ENCODE results near the gene ENO1. TPM values are rescaled to one million over a fixed set of nuclear protein-coding genes. Genes with fewer than 3 reads are reported as not detected.

The ENO1 gene
- total and polyA plus RNA-seq, 2 of the 8 experiments (the other 6 are each of a cell fraction or from before 2014, with no cell fraction given) = 1,763 to 2,117 TPM

DNA sequence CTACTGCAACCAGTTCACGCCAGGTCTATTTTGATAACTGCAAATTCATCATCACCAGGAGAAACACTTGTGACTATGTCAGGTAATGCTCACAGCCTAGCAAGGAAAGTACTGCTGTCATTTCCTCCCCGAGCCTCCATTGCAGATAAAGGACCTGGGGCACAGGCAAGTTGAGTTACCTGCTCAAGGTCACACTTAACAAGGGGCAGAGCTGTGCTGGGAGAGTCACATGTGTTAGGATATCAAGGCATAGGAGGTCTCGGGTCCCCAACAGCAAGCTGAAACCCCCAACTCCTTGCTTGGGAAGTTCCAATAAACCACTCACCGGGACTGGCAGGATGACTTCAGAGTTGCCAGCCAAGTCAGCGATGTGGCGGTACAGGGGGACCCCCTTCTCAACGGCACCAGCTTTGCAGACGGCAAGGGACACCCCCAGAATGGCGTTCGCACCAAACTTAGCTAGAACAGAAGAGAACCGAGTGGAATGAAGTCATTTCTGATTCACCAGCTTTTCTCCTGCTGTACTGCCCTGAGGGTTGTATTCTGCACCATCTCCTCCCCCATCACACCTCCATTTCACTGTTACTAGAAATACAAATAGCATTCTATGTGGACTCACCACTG is 11.6 kb downstream of the ENO1 start:
- Histone ChIP-seq H4K20me1 (replicated peaks in 1 of 2; ENCODE audit: control insufficient read depth in 1 of 2, insufficient read depth in 2 of 2, low read length in 2 of 2) (peaks cover 39 to 48% of the 10 kb centered on the region in 2 experiments), H2BK20ac (ENCODE audit: low read length) (no peak overlapping the region), H3K36me3 (ENCODE audit: control insufficient read depth in 2 of 4, insufficient read depth in 4 of 4, low read length in 3 of 4) (peaks cover 75 to 100% (median 94%) of the 10 kb centered on the region in 4 experiments), H3K79me1 (ENCODE audit: low read depth, low read length) (peaks cover 8% of the 10 kb centered on the region), H3K9ac (replicated peaks in 1 of 4; ENCODE audit: extremely low read depth in 1 of 4, low read depth in 3 of 4, low read length in 3 of 4) (no peak overlapping the region), H3K18ac (ENCODE audit: extremely low read depth, low read length) (no peak overlapping the region), H3K9me3 (ENCODE audit: insufficient read depth in 2 of 2, low read depth in 1 of 2, low read length in 1 of 2) (no peaks in the 10 kb centered on the region), H3K27ac (ENCODE audit: low read depth, low read length) (no peak overlapping the region), H4K5ac (ENCODE audit: insufficient read length, low read depth, low read length) (no peak overlapping the region), H3K4ac (replicated peaks; ENCODE audit: insufficient read length, low read depth, low read length) (no peak overlapping the region), H2AK5ac (ENCODE audit: low read depth, low read length) (no peak overlapping the region), H4K91ac (replicated peaks; ENCODE audit: insufficient read length, low read length) (no peak overlapping the region), H4K8ac (ENCODE audit: extremely low read depth, insufficient read depth, low read length) (no peak overlapping the region), H2BK5ac (ENCODE audit: low read depth, low read length) (no peak overlapping the region), H2BK15ac (ENCODE audit: low read length) (no peak overlapping the region), H3K4me1 (replicated peaks in 1 of 4; ENCODE audit: control insufficient read depth in 3 of 4, insufficient read depth in 4 of 4, low read length in 3 of 4) (peaks cover 0 to 13% (median 4%) of the 10 kb centered on the region in 4 experiments; a peak in 5 of 7 replicates), H3K4me3 (ENCODE audit: extremely low read depth in 1 of 4, insufficient read depth in 2 of 4, low read depth in 3 of 4, low read length in 4 of 4) (no peak overlapping the region), H3K27me3 (replicated peaks in 1 of 4; ENCODE audit: control insufficient read depth in 3 of 4, extremely low read depth in 1 of 4, insufficient read depth in 3 of 4, low read length in 3 of 4) (no peaks in the 10 kb centered on the region), H3K23me2 (ENCODE audit: low read depth, low read length) (no peaks in the 10 kb centered on the region), H3K56ac (replicated peaks; ENCODE audit: insufficient read length, low read depth, low read length) (no peak overlapping the region), H2BK120ac (replicated peaks; ENCODE audit: low read depth, low read length) (no peak overlapping the region), H3K4me2 (ENCODE audit: insufficient read depth in 1 of 2, low read depth in 2 of 2, low read length in 2 of 2) (no peak overlapping the region), H3K79me2 (ENCODE audit: control insufficient read depth in 1 of 2, insufficient read depth in 2 of 2, low read length in 2 of 2) (peaks cover 4 to 31% of the 10 kb centered on the region in 2 experiments; a peak in 3 of 4 replicates), H2BK12ac (ENCODE audit: low read depth, low read length) (no peak overlapping the region), H2AFZ (ENCODE audit: low read length) (no peak overlapping the region), H3K14ac (ENCODE audit: insufficient read length) (no peak overlapping the region), H3K23ac (ENCODE audit: insufficient read length) (no peak overlapping the region)
- FAIRE-seq = no peak
- WGBS, 2 experiments (ENCODE audit: extremely low coverage in 1 of 2, insufficient coverage in 1 of 2, insufficient read length in 1 of 2, insufficient replicate concordance in 2 of 2, low coverage in 1 of 2, low lambda C conversion rate in 2 of 2, missing lambda C conversion rate in 1 of 2) = 94% methylated on average over 11 of the region's 11 CpGs; no CpG with 5 or more reads in 1 of the 2 experiments
- DNase-seq (ENCODE audit: low read depth in 1 of 2, low spot score in 2 of 2) = no peak
- ChIA-PET CTCF (ENCODE audit: partially characterized antibody) (interaction anchor here (1.3 to 5.7 kb wide), 6 partner anchors 9 to 77 kb away, joined by 3 to 59 read pairs (median 8); partner anchors contain the start of gene ENO1), POLR2A (ENCODE audit: partially characterized antibody) (interaction anchor here (0.6 to 39.6 kb wide), 9 partner anchors 3 to 202 kb away, joined by 3 to 880 read pairs (median 4); partner anchors contain the start of gene ENO1)
- peak; percentile 52; the same call in 1 of the 2 replicates for TF ChIP-seq POLR2AphosphoS5 (IDR thresholded peaks at IDR 0.05; ENCODE audit: low read depth, low read length)
- TF ChIP-seq, protein P1, sequence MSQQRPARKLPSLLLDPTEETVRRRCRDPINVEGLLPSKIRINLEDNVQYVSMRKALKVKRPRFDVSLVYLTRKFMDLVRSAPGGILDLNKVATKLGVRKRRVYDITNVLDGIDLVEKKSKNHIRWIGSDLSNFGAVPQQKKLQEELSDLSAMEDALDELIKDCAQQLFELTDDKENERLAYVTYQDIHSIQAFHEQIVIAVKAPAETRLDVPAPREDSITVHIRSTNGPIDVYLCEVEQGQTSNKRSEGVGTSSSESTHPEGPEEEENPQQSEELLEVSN (IDR thresholded peaks at IDR 0.05) = no peak
- TF ChIP-seq, protein P2, sequence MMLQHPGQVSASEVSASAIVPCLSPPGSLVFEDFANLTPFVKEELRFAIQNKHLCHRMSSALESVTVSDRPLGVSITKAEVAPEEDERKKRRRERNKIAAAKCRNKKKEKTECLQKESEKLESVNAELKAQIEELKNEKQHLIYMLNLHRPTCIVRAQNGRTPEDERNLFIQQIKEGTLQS (IDR thresholded peaks at IDR 0.05; ENCODE audit: insufficient read depth, low read depth, low read length) = no peak
- no peak for TF ChIP-seq RAD21 (IDR thresholded peaks at IDR 0.05 in 1 of 2, conservative IDR thresholded peaks at IDR 0.05 in 1 of 2; ENCODE audit: low read depth in 2 of 2, low read length in 2 of 2)
- TF ChIP-seq POLR2A (IDR thresholded peaks at IDR 0.05; ENCODE audit: control extremely low read depth in 1 of 2, low read depth in 2 of 2, low read length in 2 of 2) = peak in 1 of 2 experiments; percentile 53; a peak in 1 of 3 replicates
- TF ChIP-seq SP1 (IDR thresholded peaks at IDR 0.05; ENCODE audit: low read depth, low read length) = peak; percentile 35; the same call in 1 of the 2 replicates
- TF ChIP-seq TAF1 (IDR thresholded peaks at IDR 0.05; ENCODE audit: low read depth, low read length) = no peak
- no peak for TF ChIP-seq SP2 (IDR thresholded peaks at IDR 0.05; ENCODE audit: low read length)
- TF ChIP-seq SIN3A (conservative IDR thresholded peaks at IDR 0.05 in 1 of 2, IDR thresholded peaks at IDR 0.05 in 1 of 2; ENCODE audit: low read depth in 1 of 2, low read length in 2 of 2) = no peak

Data from H1 (cell line).